ENCODE data around the gene MPRIP.

GRCh38 chr17:17215575-17215974 is 173.3 kb downstream of the MPRIP start:
- no peak for TF ChIP-seq POLR2A (IDR thresholded peaks at IDR 0.05)
- TF ChIP-seq CTCF (IDR thresholded peaks at IDR 0.05), result no peak
